GM23248 (cell line): ENCODE data around the gene DUOXA1. TPM values are rescaled to one million over a fixed set of nuclear protein-coding genes. Genes with fewer than 3 reads are reported as not detected.
"Not testable (repeated sequence)": the region's sequence is repeated elsewhere in the genome, so short reads cannot be mapped to it uniquely, and the experiment has no call there.

ENCODE experiments used
- DNase-seq: peaks from one replicate; pipeline ENCODE4 v3.0.0-alpha.2; 2015
- H2AFZ ChIP-seq: fragments of 200-600 bp; sonication (generic); 2 replicates; pipeline ENCODE4 v1.6.1; 2016; ENCODE audit warnings: antibody characterized with exemption
- H3F3A ChIP-seq: fragments of 200-600 bp; sonication (generic); 2 replicates; pipeline ENCODE4 v1.6.1; 2016; ENCODE audit warnings: mild to moderate bottlenecking, antibody characterized with exemption, mixed run types; ENCODE audit not compliant: insufficient read depth
- H3K27ac ChIP-seq: fragments of 200-600 bp; sonication (generic); 2 replicates; pipeline ENCODE4 v1.5.1; 2016; ENCODE audit warnings: mild to moderate bottlenecking
- H3K27me3 ChIP-seq: fragments of 200-600 bp; sonication (generic); replicated peaks from 2 replicates; pipeline ENCODE4 v1.6.1; 2016; ENCODE audit warnings: mild to moderate bottlenecking; ENCODE audit not compliant: insufficient read depth
- H3K36me3 ChIP-seq: fragments of 200-600 bp; sonication (generic); 2 replicates; pipeline ENCODE4 v1.6.1; 2016; ENCODE audit warnings: low read depth, mild to moderate bottlenecking
- H3K4me1 ChIP-seq: fragments of 200-600 bp; sonication (generic); 2 replicates; pipeline ENCODE4 v1.6.1; 2016; ENCODE audit warnings: mild to moderate bottlenecking; ENCODE audit not compliant: insufficient read depth
- H3K4me2 ChIP-seq: fragments of 200-600 bp; sonication (generic); one replicate; pipeline ENCODE4 v1.6.1; 2016; ENCODE audit warnings: mild to moderate bottlenecking; ENCODE audit not compliant: unreplicated experiment
- H3K4me3 ChIP-seq: fragments of 200-600 bp; sonication (generic); 2 replicates; pipeline ENCODE4 v1.5.1; 2016; ENCODE audit warnings: mild to moderate bottlenecking
- H3K79me2 ChIP-seq: fragments of 200-600 bp; sonication (generic); 2 replicates; pipeline ENCODE4 v1.6.1; 2016; ENCODE audit warnings: mild to moderate bottlenecking; ENCODE audit not compliant: insufficient read depth
- H3K9ac ChIP-seq: fragments of 200-600 bp; sonication (generic); 2 replicates; pipeline ENCODE4 v1.6.1; 2016; ENCODE audit warnings: mild to moderate bottlenecking
- H3K9me2 ChIP-seq: fragments of 200-600 bp; sonication (generic); 2 replicates; pipeline ENCODE4 v1.6.1; 2016; ENCODE audit warnings: mixed run types, mild to moderate bottlenecking, moderate library complexity; ENCODE audit not compliant: insufficient read depth
- H3K9me3 ChIP-seq: fragments of 200-600 bp; sonication (generic); one replicate; pipeline ENCODE4 v1.6.1; 2017; ENCODE audit warnings: low read depth
- H4K20me1 ChIP-seq: fragments of 200-600 bp; sonication (generic); 2 replicates; pipeline ENCODE4 v1.6.0; 2016; ENCODE audit not compliant: insufficient read depth
- EZH2 ChIP-seq: fragments of 200-600 bp; sonication (generic); IDR thresholded peaks from 2 replicates; pipeline ENCODE4 v1.6.1; 2018; ENCODE audit warnings: antibody characterized with exemption, mild to moderate bottlenecking; ENCODE audit not compliant: insufficient read depth, poor library complexity, severe bottlenecking
- EZH2phosphoT487 ChIP-seq: fragments of 200-600 bp; sonication (generic); IDR thresholded peaks from 2 replicates; pipeline ENCODE4 v1.6.1; 2018; ENCODE audit warnings: antibody characterized with exemption, moderate library complexity, mild to moderate bottlenecking, low read depth; ENCODE audit not compliant: insufficient read depth
- WGBS, 2 experiments: methylation state at CpG; one replicate each; pipeline ENCODE4 v1.1.6; 2015 to 2017; ENCODE audit warnings: low lambda C conversion rate in 2 of 2, low coverage in 1 of 2; ENCODE audit errors: missing lambda C conversion rate in 2 of 2; 5-methylcytosine and 5-hydroxymethylcytosine counted together
- in situ Hi-C: fragments of 300-500 bp; cut with MboI; formaldehyde crosslinking; loops from 2 replicates; pipeline ENCODE4 v1.15.0; 2020
- polyA plus RNA-seq: library from polyadenylated mRNA; unstranded; fragments of >200 nt; fragmentation: Nextera tagmentation; extraction: Ambion mirVana; gene quantifications from 2 replicates; pipeline ENCODE4 v1.2.1, GENCODE V29; 2016
- total RNA-seq: library from RNA; depleted of rRNA; stranded (reverse); fragments of >200 nt; shearing (Covaris generic); gene quantifications from 2 replicates; pipeline ENCODE4 v1.2.3, GENCODE V29; 2014

Gene DUOXA1
- total and polyA plus RNA-seq, 2 experiments from 2014 or later: 0.61 to 2.4 TPM

DNA sequence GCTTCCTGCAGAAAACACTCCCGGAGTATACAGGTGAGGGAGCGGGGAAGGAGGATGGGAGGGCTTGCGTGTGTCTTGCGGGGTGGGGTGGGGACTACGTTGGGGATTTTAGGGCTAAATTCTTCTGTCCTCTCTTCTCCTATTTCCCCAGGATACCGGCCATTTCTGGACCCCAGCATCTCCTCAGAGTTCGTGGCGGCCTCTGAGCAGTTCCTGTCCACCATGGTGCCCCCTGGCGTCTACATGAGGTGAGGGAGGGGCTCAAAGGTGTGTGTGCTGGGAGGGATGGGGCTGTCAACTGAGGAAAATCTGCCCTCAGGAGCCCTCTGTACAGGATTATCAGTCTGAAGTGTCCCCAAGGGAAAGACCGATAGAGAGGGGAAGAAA, 6.7 kb upstream of the DUOXA1 start:
- no peaks in the 10 kb centered on the region for H4K20me1 ChIP-seq
- H3K27me3 ChIP-seq: no peaks in the 10 kb centered on the region
- H3K36me3 ChIP-seq: no peaks in the 10 kb centered on the region
- no peaks in the 10 kb centered on the region for H3F3A ChIP-seq
- H3K9ac ChIP-seq: no peak overlapping the region
- no peaks in the 10 kb centered on the region for H3K4me1 ChIP-seq
- in situ Hi-C loops: no loop called here
- H3K79me2 ChIP-seq: no peaks in the 10 kb centered on the region
- 74 to 79% methylated on average over 7 to 10 of the region's 10 CpGs for WGBS, 2 experiments
- H3K9me2 ChIP-seq: no peaks in the 10 kb centered on the region
- H3K4me3 ChIP-seq: no peak overlapping the region
- H3K4me2 ChIP-seq: no peak overlapping the region
- no peaks in the 10 kb centered on the region for H3K9me3 ChIP-seq
- TF ChIP-seq EZH2phosphoT487 (no peak), EZH2 (no peak)
- H3K27ac ChIP-seq: no peak overlapping the region
- H2AFZ ChIP-seq: no peak overlapping the region
- no peak for DNase-seq

- H3K4me3 ChIP-seq, H3K79me2 ChIP-seq, H3K4me1 ChIP-seq, in situ Hi-C loops, H3K36me3 ChIP-seq, H3K9me2 ChIP-seq, H3K9ac ChIP-seq, DNase-seq, H3K27ac ChIP-seq, H3K27me3 ChIP-seq, H3K4me2 ChIP-seq, H2AFZ ChIP-seq, H3F3A ChIP-seq, H3K9me3 ChIP-seq, H4K20me1 ChIP-seq: not testable (repeated sequence)
- WGBS, 2 experiments: 57 to 64% methylated on average over 7 to 12 of the region's 37 CpGs
Observed at GRCh38 chr15:45135705-45136377, 6.2 kb upstream of the DUOXA1 start.

- TF ChIP-seq EZH2: no peak
- no peak overlapping the region for H3K9ac ChIP-seq
- no peaks in the 10 kb centered on the region for H3K27me3 ChIP-seq
- H3K79me2 ChIP-seq: no peaks in the 10 kb centered on the region
- H4K20me1 ChIP-seq: no peaks in the 10 kb centered on the region
- 65% methylated on average over 24 to 47 of the region's 57 CpGs for WGBS, 2 experiments
- H3K9me3 ChIP-seq: no peaks in the 10 kb centered on the region
- H3K4me1 ChIP-seq: no peaks in the 10 kb centered on the region
- H2AFZ ChIP-seq: no peak overlapping the region
- H3K9me2 ChIP-seq: no peaks in the 10 kb centered on the region
- H3K4me3 ChIP-seq: no peak overlapping the region
- no peaks in the 10 kb centered on the region for H3F3A ChIP-seq
- no peak for DNase-seq
- H3K36me3 ChIP-seq: no peaks in the 10 kb centered on the region
- H3K27ac ChIP-seq: no peak overlapping the region
- in situ Hi-C loops: no loop called here
- no peak overlapping the region for H3K4me2 ChIP-seq
Observed at GRCh38 chr15:45134682-45135604, 5.3 kb upstream of the DUOXA1 start.

GRCh38 chr15:45134046-45134445, 4.4 kb upstream of the DUOXA1 start:
- DNase-seq: no peak
- Histone ChIP-seq H3K9me3 (no peaks in the 10 kb centered on the region), H4K20me1 (no peaks in the 10 kb centered on the region), H3K4me1 (no peaks in the 10 kb centered on the region), H3K4me3 (no peak overlapping the region), H3K79me2 (no peaks in the 10 kb centered on the region), H3K4me2 (no peak overlapping the region), H3K9me2 (no peaks in the 10 kb centered on the region), H3K27ac (no peak overlapping the region), H3K27me3 (peaks cover 6% of the 10 kb centered on the region), H3K36me3 (no peaks in the 10 kb centered on the region), H2AFZ (no peak overlapping the region), H3F3A (no peaks in the 10 kb centered on the region), H3K9ac (no peak overlapping the region)
- TF ChIP-seq EZH2 (no peak), EZH2phosphoT487 (no peak)
- in situ Hi-C loops: no loop called here
- 83 to 84% methylated on average over 7 of the region's 7 CpGs for WGBS, 2 experiments
